ENCODE results near the gene CELSR3.
A peak's percentile ranks its signal among the peaks of the same experiment; 100 is the strongest.

The CELSR3 gene

GRCh38 chr3:48656841-48657281 is 5.8 kb downstream of the CELSR3 start:
- DNase-seq: peak; percentile 54

- peak; percentile 91 for DNase-seq
Measured at GRCh38 chr3:48656061-48656840, 6.4 kb downstream of the CELSR3 start.

GRCh38 chr3:48655606-48656005 is 7.1 kb downstream of the CELSR3 start:
- peak; percentile 72 for DNase-seq

- DNase-seq: no peak
Measured at GRCh38 chr3:48655063-48655462, 7.6 kb downstream of the CELSR3 start.

- DNase-seq: no peak
Measured at GRCh38 chr3:48652923-48653715, 9.6 kb downstream of the CELSR3 start.

GRCh38 chr3:48651771-48652170 is 10.9 kb downstream of the CELSR3 start:
- no peak for DNase-seq

- no peak for DNase-seq
Measured at GRCh38 chr3:48650723-48651122, 12.0 kb downstream of the CELSR3 start.

- no peak for DNase-seq
Measured at GRCh38 chr3:48648188-48648850, 14.4 kb downstream of the CELSR3 start.

- no peak for DNase-seq
Measured at GRCh38 chr3:48647714-48648113, 15.0 kb downstream of the CELSR3 start.

GRCh38 chr3:48644898-48645760 is 17.6 kb downstream of the CELSR3 start:
- DNase-seq: no peak

- DNase-seq: no peak
Measured at GRCh38 chr3:48642605-48643004, 20.1 kb downstream of the CELSR3 start.

GRCh38 chr3:48641396-48641795 is 21.3 kb downstream of the CELSR3 start:
- no peak for DNase-seq

GRCh38 chr3:48639944-48640606 is 22.6 kb downstream of the CELSR3 start:
- DNase-seq: no peak

- DNase-seq: no peak
Measured at GRCh38 chr3:48637305-48637704, 25.4 kb downstream of the CELSR3 start.

- no peak for DNase-seq
Measured at GRCh38 chr3:48636149-48636655, 26.5 kb downstream of the CELSR3 start.

GRCh38 chr3:48635222-48636021 is 27.3 kb downstream of the CELSR3 start, which contains the start of gene SLC26A6:
SLC26A6 (minus strand) TSS chr3:48635461; CDS start chr3:48635393, 68 bp downstream.
- peak; percentile 97 for DNase-seq

GRCh38 chr3:48634661-48635221 is 27.9 kb downstream of the CELSR3 start:
- peak; percentile 78 for DNase-seq

- no peak for DNase-seq
Measured at GRCh38 chr3:48633743-48634142, 28.9 kb downstream of the CELSR3 start.

- DNase-seq: no peak
Measured at GRCh38 chr3:48633256-48633655, 29.4 kb downstream of the CELSR3 start.
